PC-9 (cell line): Measurements from ENCODE around the gene WDR7. TPM values are rescaled to one million over a fixed set of nuclear protein-coding genes. Genes with fewer than 3 reads are reported as not detected.

Experiments used
- BruUV-seq: library from RNA; stranded (reverse); fragments of 400-500 nt; replicated peaks from 2 replicates; lab custom pipeline; 2021; lab: Mats Ljungman, UMichigan
- CTCF ChIA-PET: fragments of 300-600 bp; sonication (Branson Sonifier 250); formaldehyde crosslinking; loops from one replicate; lab custom pipeline; 2022; ENCODE audit warnings: antibody characterized with exemption; lab: Charles Lee
- POLR2A ChIA-PET: fragments of 300-600 bp; sonication (Branson Sonifier 250); formaldehyde crosslinking; loops from one replicate; lab custom pipeline; 2022; ENCODE audit warnings: antibody characterized with exemption; ENCODE audit not compliant: unreplicated experiment; lab: Charles Lee
- DNase-seq, 2 experiments: peaks; one replicate each; pipeline versions ENCODE4 v3.0.0 to v3.0.0-alpha.2; 2015 to 2022; ENCODE audit warnings: mixed read lengths in 1 of 2
- H2AFZ ChIP-seq: fragments of 200-600 bp; sonication (generic); 2 replicates; pipeline ENCODE4 v1.8.1; 2017; ENCODE audit warnings: antibody characterized with exemption
- H3F3A ChIP-seq: fragments of 200-600 bp; sonication (generic); 2 replicates; pipeline ENCODE4 v1.8.1; 2017; ENCODE audit warnings: antibody characterized with exemption, mild to moderate bottlenecking, low read depth; ENCODE audit not compliant: insufficient read depth
- H3K27ac ChIP-seq: fragments of 200-600 bp; sonication (generic); 2 replicates; pipeline ENCODE4 v1.6.1; 2016; ENCODE audit warnings: mixed run types
- H3K27me3 ChIP-seq: fragments of 200-600 bp; sonication (generic); 2 replicates; pipeline ENCODE4 v1.6.1; 2016; ENCODE audit warnings: low read depth, mixed run types; ENCODE audit not compliant: insufficient read depth
- H3K36me3 ChIP-seq: fragments of 200-600 bp; sonication (generic); 2 replicates; pipeline ENCODE4 v1.6.1; 2016; ENCODE audit warnings: low read depth, mixed run types
- H3K4me1 ChIP-seq: fragments of 200-600 bp; sonication (generic); replicated peaks from 2 replicates; pipeline ENCODE4 v1.6.1; 2016; ENCODE audit warnings: mixed run types; ENCODE audit not compliant: insufficient read depth
- H3K4me2 ChIP-seq: fragments of 200-600 bp; sonication (generic); 2 replicates; pipeline ENCODE4 v1.6.1; 2017; ENCODE audit warnings: mixed run types
- H3K4me3 ChIP-seq: fragments of 200-600 bp; sonication (generic); 2 replicates; pipeline ENCODE4 v1.6.1; 2016; ENCODE audit warnings: mixed run types
- H3K79me2 ChIP-seq: fragments of 200-600 bp; sonication (generic); 2 replicates; pipeline ENCODE4 v1.6.1; 2017; ENCODE audit warnings: low read depth, mixed run types
- H3K9me2 ChIP-seq: fragments of 200-600 bp; sonication (generic); 2 replicates; pipeline ENCODE4 v1.8.1; 2017; ENCODE audit warnings: mild to moderate bottlenecking; ENCODE audit not compliant: insufficient read depth
- H3K9me3 ChIP-seq: fragments of 200-600 bp; sonication (generic); 2 replicates; pipeline ENCODE4 v1.8.1; 2016; ENCODE audit warnings: low read depth; ENCODE audit not compliant: insufficient read depth
- H4K20me1 ChIP-seq: fragments of 200-600 bp; sonication (generic); 2 replicates; pipeline ENCODE4 v1.8.1; 2017; ENCODE audit not compliant: insufficient read depth
- EZH2 ChIP-seq: fragments of 200-600 bp; sonication (generic); IDR thresholded peaks from 2 replicates; pipeline ENCODE4 v1.8.0; 2017; ENCODE audit warnings: antibody characterized with exemption, low read depth
- intact Hi-C: fragments of 100-400 bp; cut with micrococcal nuclease; formaldehyde crosslinking; loops from one replicate; pipeline ENCODE4 v1.10.0; 2022; ENCODE audit not compliant: unreplicated experiment
- total RNA-seq: library from RNA; stranded (reverse); gene quantifications from 2 replicates; pipeline ENCODE4 v1.2.3, GENCODE V29; 2021
- TF ChIP-seq, protein P1 (sequence below): fragments of 200-600 bp; sonication (generic); conservative IDR thresholded peaks from 2 replicates; pipeline ENCODE4 v1.6.1; 2017; ENCODE audit warnings: mixed run types, antibody characterized with exemption, mild to moderate bottlenecking, moderate library complexity

Gene WDR7
- total RNA-seq, 1 experiment from 2014 or later, result 7.7 TPM

DNA sequence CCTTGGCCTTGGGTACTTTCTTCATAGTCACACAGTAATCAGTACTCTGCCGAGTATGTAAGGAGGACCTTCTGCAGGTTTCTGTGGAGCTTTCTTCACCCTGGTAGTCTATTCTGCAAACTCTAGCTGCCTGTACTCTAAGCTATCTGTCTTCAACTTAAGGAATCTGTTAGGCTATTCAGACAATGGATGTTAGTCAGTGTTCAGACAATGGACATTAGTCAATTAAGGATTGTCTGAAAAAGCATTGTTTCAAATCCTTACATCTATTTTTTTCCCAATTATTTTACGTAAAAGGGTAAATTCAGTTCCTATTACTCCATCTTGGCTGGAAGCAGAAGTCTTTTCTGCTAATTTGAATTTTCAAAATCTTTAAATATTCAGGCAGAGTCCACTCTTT lies 75.7 kb downstream of the WDR7 start:
- no peaks in the 10 kb centered on the region for H4K20me1 ChIP-seq
- ChIA-PET POLR2A (no interaction called here), CTCF (no interaction called here)
- no peak overlapping the region for H3K27ac ChIP-seq
- no peaks in the 10 kb centered on the region for H3K9me2 ChIP-seq
- BruUV-seq, result no TSS peak
- TF ChIP-seq EZH2, result no peak
- TF ChIP-seq, protein P1, sequence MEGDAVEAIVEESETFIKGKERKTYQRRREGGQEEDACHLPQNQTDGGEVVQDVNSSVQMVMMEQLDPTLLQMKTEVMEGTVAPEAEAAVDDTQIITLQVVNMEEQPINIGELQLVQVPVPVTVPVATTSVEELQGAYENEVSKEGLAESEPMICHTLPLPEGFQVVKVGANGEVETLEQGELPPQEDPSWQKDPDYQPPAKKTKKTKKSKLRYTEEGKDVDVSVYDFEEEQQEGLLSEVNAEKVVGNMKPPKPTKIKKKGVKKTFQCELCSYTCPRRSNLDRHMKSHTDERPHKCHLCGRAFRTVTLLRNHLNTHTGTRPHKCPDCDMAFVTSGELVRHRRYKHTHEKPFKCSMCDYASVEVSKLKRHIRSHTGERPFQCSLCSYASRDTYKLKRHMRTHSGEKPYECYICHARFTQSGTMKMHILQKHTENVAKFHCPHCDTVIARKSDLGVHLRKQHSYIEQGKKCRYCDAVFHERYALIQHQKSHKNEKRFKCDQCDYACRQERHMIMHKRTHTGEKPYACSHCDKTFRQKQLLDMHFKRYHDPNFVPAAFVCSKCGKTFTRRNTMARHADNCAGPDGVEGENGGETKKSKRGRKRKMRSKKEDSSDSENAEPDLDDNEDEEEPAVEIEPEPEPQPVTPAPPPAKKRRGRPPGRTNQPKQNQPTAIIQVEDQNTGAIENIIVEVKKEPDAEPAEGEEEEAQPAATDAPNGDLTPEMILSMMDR, result no peak
- no peak overlapping the region for H3K4me2 ChIP-seq
- H3F3A ChIP-seq, result no peaks in the 10 kb centered on the region
- H2AFZ ChIP-seq, result no peak overlapping the region
- no peaks in the 10 kb centered on the region for H3K4me1 ChIP-seq
- no peak overlapping the region for H3K4me3 ChIP-seq
- DNase-seq, result no peak
- intact Hi-C loops, result no loop called here
- no peaks in the 10 kb centered on the region for H3K36me3 ChIP-seq
- H3K9me3 ChIP-seq, result no peaks in the 10 kb centered on the region
- H3K79me2 ChIP-seq, result no peaks in the 10 kb centered on the region
- H3K27me3 ChIP-seq, result no peaks in the 10 kb centered on the region

DNA sequence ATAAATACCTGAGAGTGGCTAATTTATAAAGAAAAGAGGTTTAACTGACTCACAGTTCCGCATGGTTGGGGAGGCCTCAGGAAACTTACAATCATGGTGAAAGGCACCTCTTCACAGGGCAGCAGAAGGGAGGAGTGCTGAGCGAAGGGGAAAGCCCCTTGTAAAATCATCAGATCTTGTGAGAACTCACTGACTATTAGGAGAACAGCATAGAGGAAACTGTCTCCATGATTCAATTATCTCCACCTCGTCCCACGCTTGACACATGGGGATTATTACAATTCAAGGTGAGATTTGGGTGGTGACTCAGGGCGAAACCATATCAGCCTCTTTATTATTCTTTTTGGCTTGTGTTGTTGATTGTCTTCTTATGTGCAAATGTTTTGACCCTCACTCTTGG lies 76.2 kb downstream of the WDR7 start:
- no peak overlapping the region for H3K4me2 ChIP-seq
- H3K27me3 ChIP-seq, result no peaks in the 10 kb centered on the region
- no TSS peak for BruUV-seq
- H3K9me2 ChIP-seq, result no peaks in the 10 kb centered on the region
- intact Hi-C loops, result no loop called here
- POLR2A ChIA-PET, result no interaction called here
- no peaks in the 10 kb centered on the region for H3K4me1 ChIP-seq
- TF ChIP-seq EZH2, result no peak
- TF ChIP-seq, protein P1, result no peak
- no peaks in the 10 kb centered on the region for H3K79me2 ChIP-seq
- H4K20me1 ChIP-seq, result no peaks in the 10 kb centered on the region
- H3K4me3 ChIP-seq, result no peak overlapping the region
- no peak overlapping the region for H3K27ac ChIP-seq
- no peak for DNase-seq
- H3F3A ChIP-seq, result no peaks in the 10 kb centered on the region
- no peaks in the 10 kb centered on the region for H3K9me3 ChIP-seq
- CTCF ChIA-PET, result no interaction called here
- H2AFZ ChIP-seq, result no peak overlapping the region
- no peaks in the 10 kb centered on the region for H3K36me3 ChIP-seq

DNA sequence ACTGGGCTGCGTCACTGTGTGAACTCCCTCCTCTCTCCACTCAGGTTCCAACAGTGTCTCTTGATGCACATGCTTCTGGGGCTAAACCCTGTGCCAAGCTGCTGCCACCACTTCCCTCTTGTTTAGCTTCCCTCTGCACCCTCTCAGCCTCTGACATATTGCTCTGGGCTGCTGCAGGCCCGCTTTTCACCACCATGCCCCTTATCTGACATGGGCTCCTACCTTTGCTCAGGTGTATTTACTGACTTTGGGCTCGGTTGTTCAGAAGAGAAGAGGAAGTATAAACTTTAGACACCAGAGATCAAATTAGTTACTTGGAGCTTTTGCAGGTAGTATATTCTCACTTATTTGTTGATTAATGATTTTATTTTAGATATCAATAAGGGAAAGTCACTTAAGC lies 77.6 kb downstream of the WDR7 start:
- DNase-seq, result no peak
- TF ChIP-seq EZH2, result no peak
- TF ChIP-seq, protein P1, result no peak
- ChIA-PET CTCF (no interaction called here), POLR2A (no interaction called here)
- Histone ChIP-seq H3K4me1 (no peaks in the 10 kb centered on the region), H3K27me3 (no peaks in the 10 kb centered on the region), H3K36me3 (no peaks in the 10 kb centered on the region), H3K4me3 (no peak overlapping the region), H3F3A (no peaks in the 10 kb centered on the region), H3K9me2 (no peaks in the 10 kb centered on the region), H3K9me3 (no peaks in the 10 kb centered on the region), H3K27ac (no peak overlapping the region), H3K79me2 (no peaks in the 10 kb centered on the region), H3K4me2 (no peak overlapping the region), H2AFZ (no peak overlapping the region), H4K20me1 (no peaks in the 10 kb centered on the region)
- no TSS peak for BruUV-seq
- intact Hi-C loops, result no loop called here
